GM21360 (cell line): ENCODE results near the gene LSP1.
"Not testable (repeated sequence)": the region's sequence is repeated elsewhere in the genome, so short reads cannot be mapped to it uniquely, and the experiment has no call there.

Experiments used
- ATAC-seq: cut with Tn5 transposase; IDR thresholded peaks from one replicate; pipeline ENCODE4 v1.9.1; 2021; ENCODE audit warnings: mild to moderate bottlenecking, moderate library complexity; ENCODE audit not compliant: unreplicated experiment

The LSP1 gene

DNA sequence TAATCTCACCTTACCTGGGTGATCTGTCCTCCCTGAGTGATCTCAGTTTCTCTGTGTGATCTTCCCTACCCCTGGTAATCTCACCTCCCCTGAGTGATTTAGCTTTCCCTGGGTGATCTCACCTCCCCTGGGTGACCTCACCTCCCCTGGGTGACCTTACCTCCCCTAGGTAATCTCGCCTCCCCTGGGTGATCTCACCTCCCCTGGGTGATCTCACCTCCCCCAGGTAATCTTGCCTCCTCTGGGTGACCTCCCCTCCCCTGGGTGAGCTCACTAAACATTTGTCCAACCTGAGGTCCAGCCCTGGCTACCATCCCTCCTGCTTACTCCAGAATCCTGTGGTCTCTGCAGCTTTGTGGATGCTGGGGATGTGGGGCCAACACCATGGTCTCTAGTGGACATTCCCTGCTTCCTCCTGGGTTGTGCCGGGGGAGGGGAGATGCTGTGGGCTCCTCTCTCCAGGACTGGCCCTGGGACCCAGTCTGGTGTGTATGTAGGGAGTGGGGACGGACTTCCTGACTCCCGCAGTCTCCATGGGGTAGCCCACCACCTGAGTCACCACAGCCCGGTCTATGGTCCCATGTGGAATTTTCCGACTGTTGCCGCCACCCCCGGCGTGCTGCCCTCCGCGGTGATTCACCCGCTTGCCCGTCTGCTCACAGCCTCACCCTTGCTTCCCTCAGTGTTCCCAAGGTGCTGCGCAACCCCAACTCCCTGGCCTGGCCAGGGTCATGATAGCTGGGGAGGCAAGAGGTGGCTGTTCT lies 9.9 kb downstream of the LSP1 start:
- no peak for ATAC-seq

- no peak for ATAC-seq
Measured at GRCh38 chr11:1863352-1864216, 10.7 kb downstream of the LSP1 start.

- no peak for ATAC-seq
Measured at GRCh38 chr11:1864231-1864630, 11.3 kb downstream of the LSP1 start.

- no peak for ATAC-seq
Measured at GRCh38 chr11:1864831-1865665, 12.2 kb downstream of the LSP1 start.

DNA sequence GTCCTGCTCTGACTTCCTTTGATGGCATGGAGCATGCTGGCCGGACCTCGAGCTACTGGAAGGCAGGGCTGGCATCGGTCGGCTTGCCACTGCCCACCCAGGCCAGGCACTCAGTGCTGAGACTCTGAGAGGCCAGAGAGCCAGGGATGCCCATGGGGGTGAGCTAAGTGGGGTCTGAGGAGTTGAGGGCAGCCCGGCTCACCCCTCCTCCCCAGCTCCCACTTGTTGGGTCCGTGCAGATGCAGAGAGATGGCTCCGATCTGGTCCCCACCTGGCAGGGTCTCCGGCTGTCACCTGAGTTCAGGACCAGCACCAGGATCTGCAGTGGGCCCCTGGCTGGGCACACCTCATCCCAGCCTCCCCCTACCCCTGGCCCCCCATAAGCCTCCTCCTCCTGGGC lies 13.3 kb downstream of the LSP1 start:
- ATAC-seq = no peak

DNA sequence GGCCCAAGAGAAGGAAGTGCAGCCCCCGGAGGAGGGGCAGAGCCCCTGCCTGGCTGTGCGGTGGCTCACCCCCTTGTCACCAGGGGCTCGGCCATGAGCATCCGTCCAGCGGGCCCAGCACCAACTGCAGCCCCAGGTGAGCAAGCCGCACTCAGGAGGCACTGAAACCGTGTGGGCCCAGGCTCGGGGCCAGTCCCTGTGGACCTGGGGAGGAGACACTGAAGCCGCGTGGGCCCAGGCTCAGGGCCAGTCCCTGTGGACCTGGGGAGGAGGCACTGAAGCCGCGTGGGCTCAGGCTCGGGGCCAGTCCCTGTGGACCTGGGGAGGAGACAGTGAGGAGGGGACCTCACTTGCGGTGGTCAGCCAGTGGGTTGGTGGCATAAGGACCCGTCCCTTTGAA lies 13.9 kb downstream of the LSP1 start:
- no peak for ATAC-seq

DNA sequence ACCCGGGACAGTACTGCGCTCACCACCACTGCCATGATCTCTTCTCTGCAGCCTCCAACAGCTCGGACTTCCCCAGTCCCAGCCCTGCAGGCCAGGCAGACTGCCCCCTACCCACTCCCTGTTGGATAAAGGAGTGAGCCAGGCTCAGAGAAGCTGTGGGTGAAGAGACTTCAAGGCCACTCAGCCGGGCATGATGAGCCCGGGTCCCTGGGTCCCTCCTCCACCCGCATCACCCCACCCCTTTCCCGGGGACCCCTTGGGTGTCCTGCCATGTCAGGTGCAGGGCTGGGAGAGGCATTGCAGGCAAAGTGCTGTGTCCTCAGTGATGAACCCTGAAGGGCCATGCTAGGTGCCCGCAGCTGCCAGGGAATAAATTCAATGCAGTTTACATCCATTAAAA lies 14.5 kb downstream of the LSP1 start:
- ATAC-seq = no peak

DNA sequence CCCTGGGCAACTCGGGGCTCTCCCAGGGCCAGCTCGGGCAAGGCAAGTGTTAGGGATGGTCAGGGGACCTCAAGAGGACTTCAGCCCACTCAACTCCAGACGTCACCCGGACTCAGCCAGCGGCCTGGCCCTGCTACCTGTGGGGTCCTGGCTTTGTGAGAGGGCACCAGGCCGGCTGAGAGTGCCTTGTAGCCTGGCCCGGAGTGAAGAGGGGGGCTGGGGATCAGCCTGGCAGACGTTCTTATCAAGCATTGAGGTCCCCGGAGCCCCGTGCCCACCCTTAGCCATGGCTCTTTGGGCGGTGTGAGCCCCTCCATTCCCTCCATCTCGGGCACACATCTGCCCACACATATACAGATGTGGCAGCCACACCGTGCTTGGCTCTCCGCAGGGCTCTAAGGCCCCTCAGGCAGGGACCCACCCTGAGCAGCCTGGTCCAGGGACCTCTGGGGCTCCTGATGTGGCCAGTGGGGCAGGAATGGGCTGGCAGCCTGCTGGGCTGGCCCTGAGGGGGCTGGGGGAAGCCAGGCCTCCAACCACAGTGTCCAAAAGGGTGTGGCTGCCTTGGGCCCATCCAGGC lies 15.3 kb downstream of the LSP1 start:
- no peak for ATAC-seq

DNA sequence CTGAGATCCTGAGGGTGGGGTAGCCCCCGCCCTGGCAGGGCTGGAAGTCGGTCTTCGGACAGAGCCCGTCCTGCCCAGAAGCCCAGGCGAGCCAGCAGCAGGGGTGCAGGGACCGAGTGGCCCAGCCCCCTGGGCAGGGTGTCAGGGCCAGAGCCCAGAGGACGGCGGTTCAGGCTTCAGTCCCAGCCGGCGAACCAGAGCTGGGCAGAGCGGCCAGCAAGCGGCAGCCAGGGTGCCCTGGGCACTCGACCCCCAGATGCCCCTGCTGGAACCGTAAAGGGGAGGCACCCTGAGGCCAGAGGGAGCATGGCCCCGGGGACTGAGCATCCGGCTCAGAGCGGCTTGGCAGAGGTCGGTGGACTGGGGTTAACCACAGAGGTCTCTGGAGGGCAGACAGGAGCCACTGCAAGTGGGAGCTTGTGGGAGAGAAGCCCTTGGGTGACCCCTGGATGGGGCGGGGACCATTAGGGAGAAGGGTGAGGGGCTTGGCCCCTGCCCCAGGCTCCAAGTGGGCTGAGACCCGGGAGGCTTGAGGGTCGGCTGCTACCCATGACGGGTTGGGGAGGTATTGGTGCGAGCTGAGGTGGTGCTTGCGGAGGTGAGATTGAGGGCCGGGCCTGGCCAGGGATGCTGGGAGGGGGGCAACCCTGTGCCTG lies 15.9 kb downstream of the LSP1 start:
- ATAC-seq = no peak

GRCh38 chr11:1869427-1870325 lies 16.8 kb downstream of the LSP1 start:
- ATAC-seq = no peak

- no peak for ATAC-seq
Measured at GRCh38 chr11:1870326-1870696, 17.4 kb downstream of the LSP1 start.

- no peak for ATAC-seq
Measured at GRCh38 chr11:1870721-1871466, 18.0 kb downstream of the LSP1 start.

DNA sequence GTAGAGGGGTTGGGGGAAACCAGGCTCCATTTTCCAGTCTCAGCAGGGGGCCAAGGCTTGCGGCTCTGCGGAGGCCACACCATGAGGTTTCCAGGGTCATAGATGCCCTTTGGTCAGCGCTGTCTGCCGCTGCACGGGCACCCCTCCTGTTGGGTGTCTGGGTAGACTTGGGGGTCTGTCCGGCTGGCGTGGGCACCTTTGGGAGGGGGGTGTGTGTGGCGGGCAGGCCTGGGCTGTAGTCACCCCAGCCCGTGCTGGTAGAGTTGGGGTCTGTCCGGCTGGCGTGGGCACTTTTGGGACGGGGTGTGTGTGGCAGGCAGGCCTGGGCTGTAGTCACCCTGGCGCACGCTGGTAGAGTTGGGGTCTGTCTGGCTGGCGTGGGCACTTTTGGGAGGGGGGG lies 18.6 kb downstream of the LSP1 start:
- ATAC-seq = no peak

GRCh38 chr11:1872267-1872985 lies 19.5 kb downstream of the LSP1 start:
- ATAC-seq = no peak

GRCh38 chr11:1873048-1873812 lies 20.3 kb downstream of the LSP1 start:
- no peak for ATAC-seq

DNA sequence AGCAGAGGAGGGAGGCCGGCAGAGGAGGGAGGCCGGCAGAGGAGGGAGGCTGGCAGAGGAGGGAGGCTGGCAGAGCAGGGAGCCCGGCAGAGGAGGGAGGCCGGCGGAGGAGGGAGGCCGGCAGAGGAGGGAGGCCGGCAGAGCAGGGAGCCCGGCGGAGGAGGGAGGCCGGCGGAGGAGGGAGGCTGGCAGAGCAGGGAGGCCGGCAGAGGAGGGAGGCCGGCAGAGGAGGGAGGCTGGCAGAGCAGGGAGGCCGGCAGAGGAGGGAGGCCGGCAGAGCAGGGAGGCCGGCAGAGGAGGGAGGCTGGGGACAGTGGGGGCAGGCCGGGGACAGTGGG lies 20.9 kb downstream of the LSP1 start:
- ATAC-seq = not testable (repeated sequence)

DNA sequence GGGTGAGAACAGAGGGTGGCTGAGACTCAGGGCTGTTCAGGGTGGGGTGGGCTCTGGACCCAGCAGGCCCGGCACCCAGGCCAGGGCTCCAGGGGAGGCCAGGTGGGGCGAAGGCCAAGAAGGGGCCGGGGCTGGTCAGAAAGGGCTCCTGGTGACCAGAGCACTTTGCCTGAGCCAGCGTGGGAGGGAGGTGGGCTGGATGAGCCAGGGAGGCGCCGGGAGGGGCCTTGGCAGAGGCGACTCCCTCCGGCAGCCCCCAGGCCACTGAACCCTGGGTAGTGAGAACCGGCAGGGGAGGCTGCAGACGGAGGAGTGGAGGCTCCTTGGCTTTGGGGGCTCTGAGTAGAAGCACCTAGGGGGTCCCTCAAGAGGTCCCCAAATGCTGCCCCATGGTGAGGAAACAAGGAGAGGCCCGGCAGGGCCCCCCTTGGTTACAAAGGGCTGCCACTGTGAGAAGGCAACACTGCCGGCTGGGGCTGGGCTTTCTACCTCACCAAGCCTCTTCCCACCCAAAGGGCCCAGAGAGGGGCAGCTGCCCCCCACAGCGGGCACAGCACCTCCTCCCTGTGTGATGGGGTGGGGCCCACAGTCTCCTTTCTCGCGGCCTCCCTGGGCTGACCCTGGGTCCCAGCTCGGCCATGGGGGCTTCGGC lies 21.7 kb downstream of the LSP1 start:
- ATAC-seq = not testable (repeated sequence)
